Thoracic aorta (tissue), 2 donors: ENCODE measurements around the gene CTNNA2. TPM values are rescaled to one million over a fixed set of nuclear protein-coding genes. Genes with fewer than 3 reads are reported as not detected.

Experiments used
- ATAC-seq: fragments of 150-250 bp; one replicate; pipeline ENCODE4 v1.8.0; 2017; ENCODE audit warnings: low read depth; ENCODE audit not compliant: insufficient number of reproducible peaks, low FRiP score
- DNase-seq: peaks from one replicate; pipeline ENCODE4 v3.0.0-alpha.2; 2020; ENCODE audit warnings: low spot score
- H3K27ac ChIP-seq, 2 donors: fragments of 200-600 bp; sonication (generic); 1 replicate in 1 of 2; 2 replicates in 1 of 2; pipeline ENCODE4 v1.5.1; 2016; ENCODE audit warnings: mild to moderate bottlenecking in 2 of 2, moderate library complexity in 2 of 2
- H3K27me3 ChIP-seq: fragments of 200-600 bp; sonication (generic); replicated peaks from 2 replicates; pipeline ENCODE4 v1.6.0; 2016; ENCODE audit warnings: mild to moderate bottlenecking; ENCODE audit not compliant: insufficient read depth
- H3K36me3 ChIP-seq: fragments of 200-600 bp; sonication (generic); one replicate; pipeline ENCODE4 v1.5.1; 2016
- H3K4me1 ChIP-seq, 2 donors: fragments of 200-600 bp; sonication (generic); 1 replicate in 1 of 2; 2 replicates in 1 of 2; pipeline versions ENCODE4 v1.5.1 to v1.6.0; 2016; ENCODE audit warnings: low read depth in 2 of 2, mild to moderate bottlenecking in 1 of 2; ENCODE audit not compliant: control insufficient read depth in 1 of 2
- H3K4me3 ChIP-seq: fragments of 200-600 bp; sonication (generic); 2 replicates; pipeline ENCODE4 v1.5.1; 2016; ENCODE audit warnings: mild to moderate bottlenecking
- H3K9me3 ChIP-seq: fragments of 200-600 bp; sonication (generic); 2 replicates; pipeline ENCODE4 v1.5.1; 2016
- CTCF ChIP-seq: fragments of 200-600 bp; sonication (generic); IDR thresholded peaks from one replicate; pipeline ENCODE4 v1.5.1; 2019; ENCODE audit warnings: antibody characterized with exemption
- total RNA-seq, 2 donors: library from RNA; depleted of rRNA; stranded (reverse); fragments of >200 nt; gene quantifications; one replicate each; pipeline versions ENCODE4 v1.1.0 to v1.2.3, GENCODE V29; 2016

The CTNNA2 gene
- total RNA-seq, 2 donors from 2014 or later: not detected

GRCh38 chr2:80154231-80154915 lies 641.5 kb downstream of the CTNNA2 start:
- DNase-seq: no peak
- ATAC-seq: no peak
- no peak for TF ChIP-seq CTCF

GRCh38 chr2:80164375-80164774 lies 651.5 kb downstream of the CTNNA2 start:
- ATAC-seq: no peak
- Histone ChIP-seq H3K9me3 (no peaks in the 10 kb centered on the region), H3K27me3 (no peaks in the 10 kb centered on the region), H3K36me3 (no peaks in the 10 kb centered on the region), H3K4me3 (no peak overlapping the region), H3K4me1 (no peaks in the 10 kb centered on the region), H3K27ac (no peak overlapping the region)
- no peak for DNase-seq
- TF ChIP-seq CTCF: no peak

More at GRCh38 chr2:80154231-80154915, 641.5 kb downstream of the CTNNA2 start:
- Histone ChIP-seq H3K4me1 (no peaks in the 10 kb centered on the region), H3K4me3 (no peak overlapping the region), H3K9me3 (no peaks in the 10 kb centered on the region), H3K36me3 (no peaks in the 10 kb centered on the region), H3K27ac (no peak overlapping the region), H3K27me3 (no peaks in the 10 kb centered on the region)

GRCh38 chr2:80166483-80167171 lies 653.8 kb downstream of the CTNNA2 start:
- no peaks in the 10 kb centered on the region for H3K27me3 ChIP-seq
- ATAC-seq: no peak

GRCh38 chr2:80167284-80167808 lies 654.5 kb downstream of the CTNNA2 start:
- Histone ChIP-seq H3K27ac (no peak overlapping the region), H3K36me3 (no peaks in the 10 kb centered on the region), H3K27me3 (no peaks in the 10 kb centered on the region), H3K9me3 (no peaks in the 10 kb centered on the region), H3K4me3 (no peak overlapping the region), H3K4me1 (no peaks in the 10 kb centered on the region)
- DNase-seq (no peak), ATAC-seq (no peak)
- no peak for TF ChIP-seq CTCF

More at GRCh38 chr2:80166483-80167171, 653.8 kb downstream of the CTNNA2 start:
- no peak overlapping the region for H3K4me3 ChIP-seq
- DNase-seq: no peak
- no peaks in the 10 kb centered on the region for H3K9me3 ChIP-seq
- no peak for TF ChIP-seq CTCF
- H3K36me3 ChIP-seq: no peaks in the 10 kb centered on the region
- no peaks in the 10 kb centered on the region for H3K4me1 ChIP-seq
- H3K27ac ChIP-seq: no peak overlapping the region

- Histone ChIP-seq H3K4me1 (no peaks in the 10 kb centered on the region), H3K4me3 (no peak overlapping the region), H3K27ac (no peak overlapping the region), H3K9me3 (no peaks in the 10 kb centered on the region), H3K36me3 (no peaks in the 10 kb centered on the region), H3K27me3 (no peaks in the 10 kb centered on the region)
- ATAC-seq (no peak), DNase-seq (no peak)
- no peak for TF ChIP-seq CTCF
Measured at GRCh38 chr2:80168037-80168436, 655.2 kb downstream of the CTNNA2 start.
